DMS114 treated with DMSO at 0.1 percent for 48 hours (cell line): Measurements from ENCODE around the gene MT1HL1.
"Not testable (repeated sequence)": the region's sequence is repeated elsewhere in the genome, so short reads cannot be mapped to it uniquely, and the experiment has no call there.

Experiments
- DNase-seq: peaks from one replicate; lab custom pipeline; 2025; ENCODE audit not compliant: unreplicated experiment; lab: John Stamatoyannopoulos, UW

Gene MT1HL1

GRCh38 chr1:236979149-236979900, 24.9 kb downstream of the MT1HL1 start:
- DNase-seq = no peak

- DNase-seq = no peak
These were observed 25.5 kb downstream of the MT1HL1 start for GRCh38 chr1:236978740-236979139.

- no peak for DNase-seq
These were observed 28.8 kb downstream of the MT1HL1 start for GRCh38 chr1:236975461-236975860.

GRCh38 chr1:236974025-236974424, 30.2 kb downstream of the MT1HL1 start:
- not testable (repeated sequence) for DNase-seq

- no peak for DNase-seq
These were observed 37.6 kb downstream of the MT1HL1 start for GRCh38 chr1:236966636-236967035.

GRCh38 chr1:236963920-236964319, 40.3 kb downstream of the MT1HL1 start:
- no peak for DNase-seq

- no peak for DNase-seq
These were observed 45.1 kb downstream of the MT1HL1 start for GRCh38 chr1:236959112-236959511.

- no peak for DNase-seq
These were observed 47.0 kb downstream of the MT1HL1 start for GRCh38 chr1:236957235-236957634.
